GM18505 (cell line): ENCODE measurements around the gene SPPL2B.

ENCODE experiments used
- ATAC-seq: cut with Tn5 transposase; IDR thresholded peaks from one replicate; pipeline ENCODE4 v1.9.1; 2021; ENCODE audit not compliant: unreplicated experiment
- POLR2A ChIP-seq: IDR thresholded peaks from 4 replicates; pipeline ENCODE4 v1.6.1; 2011; ENCODE audit warnings: borderline replicate concordance; ENCODE audit not compliant: insufficient read depth, insufficient read length; ENCODE audit errors: extremely low read depth

Gene SPPL2B

GRCh38 chr19:2289714-2290435 is 38.6 kb upstream of the SPPL2B start:
- peak; percentile 40 for TF ChIP-seq POLR2A
- ATAC-seq = no peak

GRCh38 chr19:2290441-2291184 is 37.9 kb upstream of the SPPL2B start:
- no peak for ATAC-seq
- TF ChIP-seq POLR2A = no peak

DNA sequence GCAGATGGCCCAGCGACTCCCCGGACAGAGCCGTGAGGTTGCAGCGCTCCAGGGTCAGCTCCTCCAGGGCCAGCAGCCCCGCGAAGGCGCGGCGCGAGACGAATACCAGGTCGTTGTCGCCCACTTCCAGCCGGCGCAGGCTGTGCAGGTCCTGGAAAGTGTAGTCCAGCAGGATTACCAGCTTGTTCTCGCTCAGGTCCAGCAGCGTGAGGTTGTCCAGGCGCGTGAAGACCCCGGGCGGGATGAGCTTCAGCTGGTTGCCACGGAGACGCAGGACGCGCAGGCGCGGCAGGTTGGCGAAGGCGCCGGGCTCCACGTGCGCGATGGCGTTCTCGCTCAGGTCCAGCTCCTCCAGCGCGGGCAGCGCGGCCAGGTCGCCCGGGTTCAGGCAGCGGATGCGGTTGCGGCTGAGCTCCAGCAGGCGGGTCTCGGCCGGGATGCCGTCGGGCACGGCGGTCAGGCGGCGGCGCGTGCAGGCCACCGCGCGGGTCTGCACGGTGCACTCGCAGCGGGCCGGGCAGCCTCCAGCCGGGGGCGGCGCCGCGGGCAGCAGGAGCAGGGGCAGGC is 37.2 kb upstream of the SPPL2B start:
- no peak for ATAC-seq
- TF ChIP-seq POLR2A = no peak

DNA sequence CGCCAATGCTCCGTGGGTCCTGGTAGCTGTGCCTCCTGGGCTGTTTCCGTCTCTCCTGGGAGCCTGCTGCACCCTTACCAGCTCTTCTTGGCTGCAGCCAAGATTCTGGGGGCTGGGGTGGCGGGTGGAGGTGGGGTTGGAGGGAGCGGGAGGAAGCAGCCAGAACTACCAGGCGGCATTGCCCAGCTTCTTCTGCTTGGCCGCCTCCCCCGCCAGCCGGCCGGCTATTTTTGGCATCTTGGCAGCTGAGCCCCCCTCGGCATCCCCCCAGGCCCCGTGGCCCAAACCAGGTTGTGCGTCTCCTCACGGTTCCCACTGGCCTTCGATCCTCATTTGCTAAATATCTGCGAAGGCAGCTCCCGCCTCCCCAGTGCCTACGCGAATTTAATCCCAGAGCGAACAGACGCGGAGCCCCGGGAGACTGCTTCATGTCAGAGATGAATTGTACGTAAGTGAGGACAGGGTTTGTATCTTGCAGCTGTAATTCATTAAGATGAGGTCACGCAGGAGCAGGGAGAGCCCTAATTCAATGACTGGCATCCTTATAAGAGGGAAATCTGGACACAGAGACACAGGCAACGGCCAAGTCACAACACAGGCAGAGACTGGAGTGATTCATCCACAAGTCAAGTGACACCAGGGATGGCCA is 33.7 kb upstream of the SPPL2B start:
- no peak for TF ChIP-seq POLR2A
- no peak for ATAC-seq

- no peak for ATAC-seq
- TF ChIP-seq POLR2A = no peak
Measured at GRCh38 chr19:2296141-2296540, 32.3 kb upstream of the SPPL2B start.

DNA sequence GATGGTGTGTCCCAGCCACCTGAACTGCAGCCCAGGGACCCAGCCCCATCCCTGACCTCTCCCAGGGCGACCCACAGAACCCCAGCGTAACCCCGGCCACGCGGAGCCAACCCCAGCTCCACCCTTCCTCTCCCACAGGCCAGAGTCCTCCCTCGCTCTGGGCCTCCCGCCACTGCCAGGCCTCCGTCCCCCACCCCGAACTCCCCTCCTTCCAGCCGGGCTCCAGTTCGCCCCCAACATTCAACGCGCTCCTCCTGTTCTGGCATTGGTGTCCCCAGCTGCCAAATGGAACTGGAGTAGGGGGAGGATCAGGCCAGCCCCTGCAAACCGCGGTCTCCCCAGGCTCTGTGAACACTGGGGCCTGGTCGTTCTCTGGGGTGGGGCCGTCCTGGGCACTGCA is 28.0 kb upstream of the SPPL2B start:
- TF ChIP-seq POLR2A = no peak
- no peak for ATAC-seq

GRCh38 chr19:2302319-2303210 is 25.9 kb upstream of the SPPL2B start:
- ATAC-seq = no peak
- TF ChIP-seq POLR2A = no peak

- TF ChIP-seq POLR2A = no peak
- ATAC-seq = no peak
Measured at GRCh38 chr19:2303211-2303798, 25.2 kb upstream of the SPPL2B start.

DNA sequence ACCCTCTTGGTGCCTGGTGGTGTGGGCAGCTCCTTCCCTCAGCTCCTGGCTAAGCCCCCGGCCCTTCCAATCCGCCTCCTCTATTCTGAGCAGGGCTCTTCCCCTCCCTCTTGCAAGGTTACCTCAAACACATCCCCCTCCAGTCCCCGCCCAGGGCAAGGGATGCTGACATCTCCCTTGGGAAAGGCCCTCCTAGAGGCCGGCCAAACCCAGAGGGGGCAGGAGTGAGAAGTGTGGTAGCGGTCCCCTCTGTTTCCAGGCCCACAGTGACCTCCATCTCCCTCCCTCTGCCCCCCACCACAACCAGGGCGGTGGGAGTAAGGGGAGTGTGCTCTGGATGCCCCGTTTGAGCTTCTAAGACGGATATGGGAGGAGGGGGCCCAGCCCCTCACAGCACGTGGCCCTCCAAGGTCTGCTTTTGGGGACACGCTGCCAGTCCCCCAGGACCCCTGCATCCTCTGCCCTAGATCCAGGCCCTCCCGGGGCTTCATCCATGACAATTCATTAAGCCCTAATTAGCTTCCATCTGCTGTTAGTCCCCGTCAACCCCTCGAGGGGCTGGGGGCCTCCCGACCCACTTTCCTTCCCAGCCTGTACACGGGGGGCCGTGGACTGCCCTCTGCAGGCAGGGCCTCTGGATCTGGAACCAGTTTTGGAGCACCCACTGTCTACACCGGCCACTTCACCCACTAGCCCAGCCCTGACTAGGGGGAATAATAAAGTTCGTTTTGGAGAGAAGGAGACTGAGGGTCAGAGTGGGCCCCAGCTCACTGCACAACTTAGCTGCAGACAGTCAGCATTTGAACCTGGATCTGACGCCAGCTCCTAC is 22.8 kb upstream of the SPPL2B start:
- ATAC-seq = no peak
- TF ChIP-seq POLR2A = no peak

GRCh38 chr19:2306281-2306806 is 22.1 kb upstream of the SPPL2B start:
- no peak for ATAC-seq
- no peak for TF ChIP-seq POLR2A

GRCh38 chr19:2306971-2307370 is 21.5 kb upstream of the SPPL2B start:
- ATAC-seq = no peak
- TF ChIP-seq POLR2A = no peak
